ENCODE results near the gene KIF5A.

Gene KIF5A

GRCh38 chr12:57519796-57520052, 30.1 kb upstream of the KIF5A start:
- in situ Hi-C loops (cut with HindIII; ENCODE audit: low sequenced_read_pairs): no loop called here

- in situ Hi-C loops (cut with HindIII; ENCODE audit: low sequenced_read_pairs): no loop called here
Observed at GRCh38 chr12:57520053-57520818, 29.6 kb upstream of the KIF5A start, which contains the start of gene DDIT3. TSS of gene DDIT3 (minus strand) at chr12:57520514. CDS start at chr12:57517406, 3,108 bp downstream.

- in situ Hi-C loops (cut with HindIII; ENCODE audit: low sequenced_read_pairs): no loop called here
Observed at GRCh38 chr12:57521525-57522010, 28.3 kb upstream of the KIF5A start.

- in situ Hi-C loops (cut with HindIII; ENCODE audit: low sequenced_read_pairs): no loop called here
Observed at GRCh38 chr12:57522011-57522886, 27.6 kb upstream of the KIF5A start, which contains the start of gene MBD6. TSS of gene MBD6 (plus strand) at chr12:57522824. CDS start at chr12:57524304, 1,480 bp downstream.

- in situ Hi-C loops (cut with HindIII; ENCODE audit: low sequenced_read_pairs): no loop called here
Observed at GRCh38 chr12:57522887-57523705, 26.7 kb upstream of the KIF5A start.

- in situ Hi-C loops (cut with HindIII; ENCODE audit: low sequenced_read_pairs): no loop called here
Observed at GRCh38 chr12:57523706-57524614, 25.9 kb upstream of the KIF5A start.

GRCh38 chr12:57524814-57525614, 24.8 kb upstream of the KIF5A start:
- in situ Hi-C loops (cut with HindIII; ENCODE audit: low sequenced_read_pairs): no loop called here

GRCh38 chr12:57525615-57526383, 24.0 kb upstream of the KIF5A start:
- in situ Hi-C loops (cut with HindIII; ENCODE audit: low sequenced_read_pairs): no loop called here

GRCh38 chr12:57526477-57527126, 23.2 kb upstream of the KIF5A start:
- in situ Hi-C loops (cut with HindIII; ENCODE audit: low sequenced_read_pairs): no loop called here

- in situ Hi-C loops (cut with HindIII; ENCODE audit: low sequenced_read_pairs): no loop called here
Observed at GRCh38 chr12:57527184-57527583, 22.7 kb upstream of the KIF5A start.

- in situ Hi-C loops (cut with HindIII; ENCODE audit: low sequenced_read_pairs): no loop called here
Observed at GRCh38 chr12:57528176-57528575, 21.7 kb upstream of the KIF5A start.

- in situ Hi-C loops (cut with HindIII; ENCODE audit: low sequenced_read_pairs): no loop called here
Observed at GRCh38 chr12:57528831-57529555, 20.9 kb upstream of the KIF5A start.

GRCh38 chr12:57529831-57530230, 20.0 kb upstream of the KIF5A start:
- in situ Hi-C loops (cut with HindIII; ENCODE audit: low sequenced_read_pairs): no loop called here

GRCh38 chr12:57530396-57531142, 19.3 kb upstream of the KIF5A start:
- in situ Hi-C loops (cut with HindIII; ENCODE audit: low sequenced_read_pairs): no loop called here

GRCh38 chr12:57531836-57532235, 18.0 kb upstream of the KIF5A start:
- in situ Hi-C loops (cut with HindIII; ENCODE audit: low sequenced_read_pairs): no loop called here

GRCh38 chr12:57533108-57533507, 16.7 kb upstream of the KIF5A start:
- in situ Hi-C loops (cut with HindIII; ENCODE audit: low sequenced_read_pairs): no loop called here

GRCh38 chr12:57534250-57534649, 15.6 kb upstream of the KIF5A start:
- in situ Hi-C loops (cut with HindIII; ENCODE audit: low sequenced_read_pairs): no loop called here
